Adrenal gland (tissue), 12 donors: ENCODE data around the gene PRPF6. TPM values are rescaled to one million over a fixed set of nuclear protein-coding genes. Genes with fewer than 3 reads are reported as not detected.
A peak's percentile ranks its signal among the peaks of the same experiment; 100 is the strongest.

ENCODE experiments used
- DNase-seq, 7 donors: peaks; one replicate each; pipeline ENCODE4 v3.0.0-alpha.2; 2019 to 2020
- H3K27ac ChIP-seq, 5 donors: fragments of 200-600 bp; sonication (generic) in 4 of 5; 1 replicate in 3 of 5; 2 replicates in 2 of 5; pipeline versions ENCODE4 v1.5.1 to v1.8.0; 2016 to 2020; ENCODE audit warnings: mild to moderate bottlenecking in 1 of 5
- H3K27me3 ChIP-seq: fragments of 200-600 bp; 2 replicates; pipeline ENCODE4 v1.8.0; 2021
- H3K36me3 ChIP-seq, 2 donors: fragments of 200-600 bp; replicated peaks in 1 of 2; 1 replicate in 1 of 2; 2 replicates in 1 of 2; pipeline versions ENCODE4 v1.5.1 to v1.8.0; 2018 to 2022
- H3K4me1 ChIP-seq, 2 donors: fragments of 200-600 bp; replicated peaks in 1 of 2; 1 replicate in 1 of 2; 2 replicates in 1 of 2; pipeline versions ENCODE4 v1.5.1 to v1.8.0; 2018 to 2021
- H3K4me3 ChIP-seq, 4 donors: fragments of 200-600 bp; sonication (generic) in 3 of 4; one replicate each; pipeline ENCODE4 v1.5.1; 2016 to 2018
- H3K9me3 ChIP-seq, 3 donors: fragments of 200-600 bp; sonication (generic) in 1 of 3; replicated peaks in 1 of 3; 1 replicate in 2 of 3; 2 replicates in 1 of 3; pipeline versions ENCODE4 v1.5.1 to v1.8.0; 2016 to 2021
- CTCF ChIP-seq, 6 experiments: fragments of 450-650 bp in 4 of 6; fragments of 200-600 bp in 2 of 6; sonication (generic) in 1 of 6; IDR thresholded peaks; 1 replicate in 5 of 6; 2 replicates in 1 of 6; pipeline versions ENCODE4 v1.5.1 to v1.8.0; 2016 to 2021; ENCODE audit warnings: antibody characterized with exemption in 6 of 6, mild to moderate bottlenecking in 2 of 6, moderate library complexity in 1 of 6
- POLR2A ChIP-seq, 2 donors: fragments of 450-650 bp; IDR thresholded peaks; one replicate each; pipeline ENCODE4 v1.6.1; 2017; ENCODE audit warnings: antibody characterized with exemption in 2 of 2, mild to moderate bottlenecking in 2 of 2, moderate library complexity in 1 of 2
- WGBS, 4 donors: extraction: QIAGEN DNeasy Blood & Tissue Kit in 2 of 4; methylation state at CpG; one replicate each; pipeline versions ENCODE4 v1.1.5 to v1.1.7; 2013 to 2017; 5-methylcytosine and 5-hydroxymethylcytosine counted together
- intact Hi-C, 2 donors: fragments of 100-400 bp; cut with DNase I; formaldehyde crosslinking; loops; one replicate each; pipeline versions ENCODE4 v1.14.1 to v1.15.0; 2022 to 2023
- polyA plus RNA-seq, 3 donors: library from polyadenylated mRNA; stranded (reverse); fragments of 200-250 nt in 2 of 3; fragments of 350-450 nt in 1 of 3; fragmentation: Illumina TruSeq in 1 of 3; extraction: RNeasy Lipid Tissue Mini Kit (QIAGEN cat#74804) in 1 of 3; gene quantifications; one replicate each; pipeline ENCODE4 v1.2.3, GENCODE V29; 2013 to 2014
- total RNA-seq, 9 donors: library from RNA; depleted of rRNA in 4 of 9; stranded (reverse); fragments of >200 nt in 4 of 9; fragments of 120-200 nt in 1 of 9; fragmentation: NEBNext Ultra II Directional in 1 of 9; extraction: Animal tissue kit (Norgen Biotek cat#: 25700) in 1 of 9; gene quantifications; one replicate each; pipeline versions ENCODE4 v1.1.0 to v1.2.4, GENCODE V29; 2013 to 2023
- donor health status: healthy with polysubstance abuse.
- donor health status: Bipolar disorder and iron deficiency.
- donor health status: DM: yes; HTN: yes; CAD: no.
- donor health status: DM: no; HTN: no; CAD: no.
- donor health status: DM: no; HTN: no; CAD: no.
- donor health status: DM: yes; HTN: yes; CAD: no.

The PRPF6 gene
- total and polyA plus RNA-seq, 12 donors = 48.3 to 73.9 (median 55.3) TPM

DNA sequence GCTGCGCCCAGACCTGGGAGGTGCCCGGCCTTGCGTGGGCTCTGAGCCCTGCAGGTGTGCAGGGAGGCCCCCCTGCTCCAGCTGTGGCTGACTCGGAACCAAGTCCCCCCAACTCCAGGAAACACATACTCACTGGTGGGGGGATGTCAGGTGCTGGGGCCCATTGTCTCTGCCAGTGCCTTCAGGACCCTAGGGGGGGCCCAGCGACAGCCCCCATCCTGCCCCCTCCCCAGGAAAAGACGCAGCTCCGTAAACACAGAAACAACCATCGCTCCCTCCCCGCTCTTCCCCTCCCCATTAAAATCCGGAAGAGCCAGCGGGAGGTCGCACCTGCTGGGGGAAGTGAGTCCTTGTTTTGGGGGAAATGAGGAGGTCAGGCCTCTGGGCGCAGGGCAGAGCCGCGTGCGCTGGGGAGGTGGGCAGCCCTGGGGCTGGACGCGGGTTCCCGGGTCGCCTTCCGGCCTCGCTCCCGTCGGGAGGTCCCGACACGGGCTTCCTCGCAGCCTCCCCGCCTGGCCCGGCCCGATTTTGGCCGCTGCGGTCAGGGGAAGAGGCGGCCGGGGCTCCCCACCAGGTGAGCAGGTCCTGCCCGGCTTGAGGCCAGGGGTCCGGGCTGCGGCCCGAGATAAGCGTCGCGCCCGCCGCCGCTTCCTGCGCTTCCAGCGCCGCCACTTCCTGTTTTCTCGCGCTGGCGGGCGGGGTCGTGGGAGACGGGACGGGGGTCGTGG is 61.3 kb downstream of the PRPF6 start:
- DNase-seq = no peak
- TF ChIP-seq CTCF (IDR thresholded peaks at IDR 0.05) (no peak), POLR2A (IDR thresholded peaks at IDR 0.05) (no peak)
- Histone ChIP-seq H3K4me3 (peak overlapping the region in 2 of 4 donors; percentile 13 to 49), H3K27me3 (peaks cover 34% of the 10 kb centered on the region), H3K9me3 (no peaks in the 10 kb centered on the region), H3K4me1 (peaks cover 8 to 25% of the 10 kb centered on the region in 2 donors), H3K27ac (peak overlapping the region in 2 of 5 donors; percentile 34 to 73), H3K36me3 (no peaks in the 10 kb centered on the region)
- intact Hi-C loops = no loop called here
- WGBS, 4 donors = 1 to 10% (median 2%) methylated on average over 12 to 55 of the region's 55 CpGs

DNA sequence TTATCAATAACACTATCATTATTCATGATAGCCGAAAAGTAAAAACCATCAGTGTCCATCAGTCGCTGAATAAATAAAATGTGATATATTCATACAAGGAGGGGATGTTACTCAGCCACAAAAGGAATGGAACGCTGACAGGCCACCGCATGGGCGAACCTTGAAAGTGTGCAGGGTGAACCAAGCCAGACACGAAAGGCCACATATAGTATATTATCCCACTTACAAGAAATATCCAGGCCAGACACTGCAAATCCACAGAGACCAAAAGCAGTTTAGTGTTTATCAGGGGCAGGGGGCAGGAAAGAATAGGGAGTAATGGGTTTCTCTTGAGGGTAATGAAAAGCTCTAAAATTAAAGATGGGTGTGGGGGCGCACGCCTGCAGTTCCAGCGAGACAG is 62.8 kb downstream of the PRPF6 start:
- H3K27me3 ChIP-seq = peaks cover 49% of the 10 kb centered on the region
- H3K4me3 ChIP-seq = no peak overlapping the region
- H3K27ac ChIP-seq = no peak overlapping the region
- DNase-seq = no peak
- peaks cover 2 to 20% of the 10 kb centered on the region in 2 donors for H3K4me1 ChIP-seq
- H3K9me3 ChIP-seq = no peaks in the 10 kb centered on the region
- 86 to 90% (median 88%) methylated on average over 9 of the region's 9 CpGs for WGBS, 4 donors
- intact Hi-C loops = no loop called here
- no peaks in the 10 kb centered on the region for H3K36me3 ChIP-seq
- TF ChIP-seq POLR2A (IDR thresholded peaks at IDR 0.05) (no peak), CTCF (IDR thresholded peaks at IDR 0.05) (no peak)

- Histone ChIP-seq H3K4me3 (no peak overlapping the region), H3K36me3 (no peaks in the 10 kb centered on the region), H3K27me3 (peaks cover 54% of the 10 kb centered on the region), H3K9me3 (no peaks in the 10 kb centered on the region), H3K27ac (peak overlapping the region in 1 of 5 donors; percentile 61), H3K4me1 (peaks cover 0 to 12% of the 10 kb centered on the region in 2 donors)
- WGBS, 4 donors = 61 to 68% (median 64%) methylated on average over 6 to 14 of the region's 14 CpGs
- intact Hi-C loops = loop anchor here in 1 of 2 donors (5.0 kb wide), 1 partner anchor 68 kb away; no protein-coding TSS in a partner anchor
- DNase-seq = peak in 3 of 7 donors; percentile 44 to 68 (median 62)
- TF ChIP-seq POLR2A (IDR thresholded peaks at IDR 0.05) = peak in 1 of 2 donors; percentile 16
- TF ChIP-seq CTCF (IDR thresholded peaks at IDR 0.05) = no peak
Observed at GRCh38 chr20:64044484-64045247, 63.7 kb downstream of the PRPF6 start.

GRCh38 chr20:64045346-64046011 is 64.5 kb downstream of the PRPF6 start:
- H3K4me3 ChIP-seq = no peak overlapping the region
- WGBS, 4 donors = 38 to 71% (median 65%) methylated on average over 3 to 11 of the region's 11 CpGs
- peak in 3 of 7 donors; percentile 17 to 70 (median 57) for DNase-seq
- no peak for TF ChIP-seq CTCF (IDR thresholded peaks at IDR 0.05)
- TF ChIP-seq POLR2A (IDR thresholded peaks at IDR 0.05) = no peak
- no peaks in the 10 kb centered on the region for H3K9me3 ChIP-seq
- H3K4me1 ChIP-seq = peaks cover 0 to 12% of the 10 kb centered on the region in 2 donors
- peak overlapping the region in 1 of 5 donors; percentile 61 for H3K27ac ChIP-seq
- peaks cover 57% of the 10 kb centered on the region for H3K27me3 ChIP-seq
- intact Hi-C loops = loop anchor here in 1 of 2 donors (5.0 kb wide), 1 partner anchor 67 kb away; no protein-coding TSS in a partner anchor
- H3K36me3 ChIP-seq = no peaks in the 10 kb centered on the region
